PC-9 (cell line): Measurements from ENCODE around the gene CD22. TPM values are rescaled to one million over a fixed set of nuclear protein-coding genes. Genes with fewer than 3 reads are reported as not detected.

ENCODE experiments used
- BruUV-seq: library from RNA; stranded (reverse); fragments of 400-500 nt; replicated peaks from 2 replicates; lab custom pipeline; 2021; lab: Mats Ljungman, UMichigan
- CTCF ChIA-PET: fragments of 300-600 bp; sonication (Branson Sonifier 250); formaldehyde crosslinking; loops from one replicate; lab custom pipeline; 2022; ENCODE audit warnings: antibody characterized with exemption; lab: Charles Lee
- POLR2A ChIA-PET: fragments of 300-600 bp; sonication (Branson Sonifier 250); formaldehyde crosslinking; loops from one replicate; lab custom pipeline; 2022; ENCODE audit warnings: antibody characterized with exemption; ENCODE audit not compliant: unreplicated experiment; lab: Charles Lee
- DNase-seq, 2 experiments: peaks; one replicate each; pipeline versions ENCODE4 v3.0.0 to v3.0.0-alpha.2; 2015 to 2022; ENCODE audit warnings: mixed read lengths in 1 of 2
- H2AFZ ChIP-seq: fragments of 200-600 bp; sonication (generic); 2 replicates; pipeline ENCODE4 v1.8.1; 2017; ENCODE audit warnings: antibody characterized with exemption
- H3F3A ChIP-seq: fragments of 200-600 bp; sonication (generic); 2 replicates; pipeline ENCODE4 v1.8.1; 2017; ENCODE audit warnings: antibody characterized with exemption, mild to moderate bottlenecking, low read depth; ENCODE audit not compliant: insufficient read depth
- H3K27ac ChIP-seq: fragments of 200-600 bp; sonication (generic); 2 replicates; pipeline ENCODE4 v1.6.1; 2016; ENCODE audit warnings: mixed run types
- H3K27me3 ChIP-seq: fragments of 200-600 bp; sonication (generic); 2 replicates; pipeline ENCODE4 v1.6.1; 2016; ENCODE audit warnings: low read depth, mixed run types; ENCODE audit not compliant: insufficient read depth
- H3K36me3 ChIP-seq: fragments of 200-600 bp; sonication (generic); 2 replicates; pipeline ENCODE4 v1.6.1; 2016; ENCODE audit warnings: low read depth, mixed run types
- H3K4me1 ChIP-seq: fragments of 200-600 bp; sonication (generic); replicated peaks from 2 replicates; pipeline ENCODE4 v1.6.1; 2016; ENCODE audit warnings: mixed run types; ENCODE audit not compliant: insufficient read depth
- H3K4me2 ChIP-seq: fragments of 200-600 bp; sonication (generic); 2 replicates; pipeline ENCODE4 v1.6.1; 2017; ENCODE audit warnings: mixed run types
- H3K4me3 ChIP-seq: fragments of 200-600 bp; sonication (generic); 2 replicates; pipeline ENCODE4 v1.6.1; 2016; ENCODE audit warnings: mixed run types
- H3K79me2 ChIP-seq: fragments of 200-600 bp; sonication (generic); 2 replicates; pipeline ENCODE4 v1.6.1; 2017; ENCODE audit warnings: low read depth, mixed run types
- H3K9me2 ChIP-seq: fragments of 200-600 bp; sonication (generic); 2 replicates; pipeline ENCODE4 v1.8.1; 2017; ENCODE audit warnings: mild to moderate bottlenecking; ENCODE audit not compliant: insufficient read depth
- H3K9me3 ChIP-seq: fragments of 200-600 bp; sonication (generic); 2 replicates; pipeline ENCODE4 v1.8.1; 2016; ENCODE audit warnings: low read depth; ENCODE audit not compliant: insufficient read depth
- H4K20me1 ChIP-seq: fragments of 200-600 bp; sonication (generic); 2 replicates; pipeline ENCODE4 v1.8.1; 2017; ENCODE audit not compliant: insufficient read depth
- CTCF ChIP-seq: fragments of 200-600 bp; sonication (generic); conservative IDR thresholded peaks from 2 replicates; pipeline ENCODE4 v1.6.1; 2017; ENCODE audit warnings: mixed run types, antibody characterized with exemption, mild to moderate bottlenecking, moderate library complexity
- EZH2 ChIP-seq: fragments of 200-600 bp; sonication (generic); IDR thresholded peaks from 2 replicates; pipeline ENCODE4 v1.8.0; 2017; ENCODE audit warnings: antibody characterized with exemption, low read depth
- intact Hi-C: fragments of 100-400 bp; cut with micrococcal nuclease; formaldehyde crosslinking; loops from one replicate; pipeline ENCODE4 v1.10.0; 2022; ENCODE audit not compliant: unreplicated experiment
- total RNA-seq: library from RNA; stranded (reverse); gene quantifications from 2 replicates; pipeline ENCODE4 v1.2.3, GENCODE V29; 2021

The CD22 gene
- total RNA-seq, 1 experiment from 2014 or later: 29.8 TPM

- CTCF ChIA-PET: no interaction called here
- TF ChIP-seq CTCF (no peak), EZH2 (no peak)
- BruUV-seq: no TSS peak
- Histone ChIP-seq H2AFZ (no peak overlapping the region), H3F3A (peaks cover 4% of the 10 kb centered on the region; the same call in 1 of the 2 replicates), H3K27ac (no peak overlapping the region), H3K36me3 (peaks cover 9% of the 10 kb centered on the region; the same call in 1 of the 2 replicates), H3K27me3 (no peaks in the 10 kb centered on the region), H3K9me3 (no peaks in the 10 kb centered on the region), H3K79me2 (no peaks in the 10 kb centered on the region), H3K4me3 (no peak overlapping the region), H3K4me1 (no peaks in the 10 kb centered on the region), H4K20me1 (peaks cover 4% of the 10 kb centered on the region; the same call in 1 of the 2 replicates), H3K9me2 (no peaks in the 10 kb centered on the region), H3K4me2 (no peak overlapping the region)
- POLR2A ChIA-PET: no interaction called here
- intact Hi-C loops: no loop called here
- no peak for DNase-seq
These were observed 12.0 kb downstream of the CD22 start for GRCh38 chr19:35341006-35341405.

DNA sequence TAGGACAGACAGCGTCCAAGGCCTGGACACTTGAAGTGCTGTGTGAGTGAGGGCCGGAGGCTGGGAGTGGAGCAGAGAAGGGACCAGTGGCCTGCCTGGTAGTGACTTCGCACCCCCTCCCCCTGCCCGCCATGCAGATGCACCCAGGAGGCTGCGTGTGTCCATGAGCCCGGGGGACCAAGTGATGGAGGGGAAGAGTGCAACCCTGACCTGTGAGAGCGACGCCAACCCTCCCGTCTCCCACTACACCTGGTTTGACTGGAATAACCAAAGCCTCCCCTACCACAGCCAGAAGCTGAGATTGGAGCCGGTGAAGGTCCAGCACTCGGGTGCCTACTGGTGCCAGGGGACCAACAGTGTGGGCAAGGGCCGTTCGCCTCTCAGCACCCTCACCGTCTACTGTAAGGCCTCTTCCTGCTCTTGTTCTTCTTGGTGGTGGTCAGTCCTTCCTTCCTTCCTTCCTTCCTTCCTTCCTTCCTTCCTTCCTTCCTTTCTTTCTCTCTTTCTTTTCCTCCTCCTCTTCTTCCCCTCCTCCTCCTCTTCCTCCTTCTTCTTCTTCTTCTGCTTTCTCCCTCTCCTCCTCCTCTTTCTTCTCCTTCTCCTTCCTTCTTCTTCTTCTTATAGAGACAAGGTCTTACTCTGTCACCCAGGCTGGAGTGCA lies 12.7 kb downstream of the CD22 start:
- Histone ChIP-seq H2AFZ (no peak overlapping the region), H3F3A (peaks cover 4% of the 10 kb centered on the region; the same call in 1 of the 2 replicates), H3K4me1 (no peaks in the 10 kb centered on the region), H3K36me3 (0 out of 2 replicates have a peak, but pooled peaks cover 4% of the 10 kb centered on the region), H3K79me2 (no peaks in the 10 kb centered on the region), H4K20me1 (peaks cover under 1% of the 10 kb centered on the region; the same call in 1 of the 2 replicates), H3K4me2 (no peak overlapping the region), H3K9me2 (no peaks in the 10 kb centered on the region), H3K4me3 (no peak overlapping the region), H3K27ac (no peak overlapping the region), H3K27me3 (no peaks in the 10 kb centered on the region), H3K9me3 (no peaks in the 10 kb centered on the region)
- CTCF ChIA-PET: no interaction called here
- no peak for TF ChIP-seq CTCF
- no peak for TF ChIP-seq EZH2
- no peak for DNase-seq
- BruUV-seq: no TSS peak
- intact Hi-C loops: no loop called here
- POLR2A ChIA-PET: no interaction called here

- no peaks in the 10 kb centered on the region for H3K79me2 ChIP-seq
- H4K20me1 ChIP-seq: no peaks in the 10 kb centered on the region
- no peak for DNase-seq
- H3K4me2 ChIP-seq: no peak overlapping the region
- intact Hi-C loops: no loop called here
- BruUV-seq: no TSS peak
- no peak overlapping the region for H3K4me3 ChIP-seq
- no peaks in the 10 kb centered on the region for H3K9me3 ChIP-seq
- no peak overlapping the region for H3K27ac ChIP-seq
- H3K9me2 ChIP-seq: no peaks in the 10 kb centered on the region
- H3K27me3 ChIP-seq: no peaks in the 10 kb centered on the region
- H3K36me3 ChIP-seq: 0 out of 2 replicates have a peak, but pooled peaks cover 4% of the 10 kb centered on the region
- no peak for TF ChIP-seq EZH2
- TF ChIP-seq CTCF: no peak
- peaks cover 4% of the 10 kb centered on the region; the same call in 1 of the 2 replicates for H3F3A ChIP-seq
- no peak overlapping the region for H2AFZ ChIP-seq
- ChIA-PET CTCF (no interaction called here), POLR2A (interaction anchor here (0.6 kb wide), 1 partner anchor 1227 kb away, joined by 8 read pairs; no protein-coding TSS in a partner anchor)
- H3K4me1 ChIP-seq: no peaks in the 10 kb centered on the region
These were observed 13.4 kb downstream of the CD22 start for GRCh38 chr19:35342430-35342829.
